Tibial artery (tissue), 4 donors: ENCODE measurements around the gene ABTB2.
"Not testable (repeated sequence)": the region's sequence is repeated elsewhere in the genome, so short reads cannot be mapped to it uniquely, and the experiment has no call there.

Experiments used
- DNase-seq, 2 donors: peaks; one replicate each; pipeline ENCODE4 v3.0.0-alpha.2; 2019
- H3K27ac ChIP-seq, 2 donors: fragments of 200-600 bp; sonication (generic) in 1 of 2; 1 replicate in 1 of 2; 2 replicates in 1 of 2; pipeline ENCODE4 v1.5.1; 2018 to 2019; ENCODE audit warnings: mild to moderate bottlenecking in 1 of 2
- H3K27me3 ChIP-seq, 2 donors: fragments of 200-600 bp; sonication (generic) in 1 of 2; one replicate each; pipeline versions ENCODE4 v1.5.1 to v1.6.0; 2016 to 2019
- H3K36me3 ChIP-seq, 3 donors: fragments of 200-600 bp; sonication (generic) in 2 of 3; one replicate each; pipeline ENCODE4 v1.5.1; 2016 to 2019; ENCODE audit warnings: mild to moderate bottlenecking in 2 of 3
- H3K4me1 ChIP-seq, 4 donors: fragments of 200-600 bp; sonication (generic) in 2 of 4; 1 replicate in 3 of 4; 2 replicates in 1 of 4; pipeline ENCODE4 v1.5.1; 2016 to 2019
- H3K4me3 ChIP-seq, 2 donors: fragments of 200-600 bp; sonication (generic) in 1 of 2; 1 replicate in 1 of 2; 2 replicates in 1 of 2; pipeline ENCODE4 v1.5.1; 2018 to 2019; ENCODE audit warnings: mild to moderate bottlenecking in 2 of 2
- H3K9me3 ChIP-seq, 3 donors: fragments of 200-600 bp; sonication (generic) in 1 of 3; one replicate each; pipeline ENCODE4 v1.5.1; 2016 to 2019
- intact Hi-C: fragments of 100-400 bp; cut with DNase I; formaldehyde crosslinking; loops from one replicate; pipeline ENCODE4 v1.15.0; 2023; ENCODE audit warnings: low total_unique reads
- TF ChIP-seq, protein P1 (sequence below), 2 experiments: fragments of 200-600 bp in 1 of 2; fragments of 450-650 bp in 1 of 2; IDR thresholded peaks; one replicate each; pipeline ENCODE4 v1.5.1; 2017 to 2019; ENCODE audit warnings: antibody characterized with exemption in 2 of 2, mild to moderate bottlenecking in 1 of 2, moderate library complexity in 1 of 2

Gene ABTB2

DNA sequence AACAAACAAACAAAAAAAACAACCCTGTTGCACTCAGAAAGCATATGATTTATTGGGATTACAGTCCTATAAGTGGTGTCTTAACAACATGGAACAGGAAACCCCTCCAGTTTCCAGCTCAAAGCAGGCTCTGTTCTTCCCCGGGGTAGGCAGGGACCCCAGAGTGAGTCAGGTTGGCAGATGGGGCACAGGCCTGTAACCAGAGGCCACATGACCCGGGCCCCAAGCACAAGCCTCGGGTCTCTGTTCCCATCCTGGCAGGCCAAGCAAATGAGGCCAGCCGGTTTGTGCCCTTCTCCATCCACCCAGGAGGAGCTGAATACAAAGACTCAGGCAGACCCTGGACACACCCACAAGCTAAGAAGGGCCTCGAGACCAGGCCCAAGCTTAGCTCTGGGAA lies 176.6 kb downstream of the ABTB2 start:
- Histone ChIP-seq H3K9me3 (no peaks in the 10 kb centered on the region), H3K4me1 (peaks cover 0 to 6% (median 4%) of the 10 kb centered on the region in 4 donors), H3K27me3 (no peaks in the 10 kb centered on the region), H3K36me3 (no peaks in the 10 kb centered on the region), H3K27ac (no peak overlapping the region), H3K4me3 (no peak overlapping the region)
- intact Hi-C loops, result no loop called here
- TF ChIP-seq, protein P1, sequence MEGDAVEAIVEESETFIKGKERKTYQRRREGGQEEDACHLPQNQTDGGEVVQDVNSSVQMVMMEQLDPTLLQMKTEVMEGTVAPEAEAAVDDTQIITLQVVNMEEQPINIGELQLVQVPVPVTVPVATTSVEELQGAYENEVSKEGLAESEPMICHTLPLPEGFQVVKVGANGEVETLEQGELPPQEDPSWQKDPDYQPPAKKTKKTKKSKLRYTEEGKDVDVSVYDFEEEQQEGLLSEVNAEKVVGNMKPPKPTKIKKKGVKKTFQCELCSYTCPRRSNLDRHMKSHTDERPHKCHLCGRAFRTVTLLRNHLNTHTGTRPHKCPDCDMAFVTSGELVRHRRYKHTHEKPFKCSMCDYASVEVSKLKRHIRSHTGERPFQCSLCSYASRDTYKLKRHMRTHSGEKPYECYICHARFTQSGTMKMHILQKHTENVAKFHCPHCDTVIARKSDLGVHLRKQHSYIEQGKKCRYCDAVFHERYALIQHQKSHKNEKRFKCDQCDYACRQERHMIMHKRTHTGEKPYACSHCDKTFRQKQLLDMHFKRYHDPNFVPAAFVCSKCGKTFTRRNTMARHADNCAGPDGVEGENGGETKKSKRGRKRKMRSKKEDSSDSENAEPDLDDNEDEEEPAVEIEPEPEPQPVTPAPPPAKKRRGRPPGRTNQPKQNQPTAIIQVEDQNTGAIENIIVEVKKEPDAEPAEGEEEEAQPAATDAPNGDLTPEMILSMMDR (IDR thresholded peaks at IDR 0.05), result no peak
- no peak for DNase-seq

DNA sequence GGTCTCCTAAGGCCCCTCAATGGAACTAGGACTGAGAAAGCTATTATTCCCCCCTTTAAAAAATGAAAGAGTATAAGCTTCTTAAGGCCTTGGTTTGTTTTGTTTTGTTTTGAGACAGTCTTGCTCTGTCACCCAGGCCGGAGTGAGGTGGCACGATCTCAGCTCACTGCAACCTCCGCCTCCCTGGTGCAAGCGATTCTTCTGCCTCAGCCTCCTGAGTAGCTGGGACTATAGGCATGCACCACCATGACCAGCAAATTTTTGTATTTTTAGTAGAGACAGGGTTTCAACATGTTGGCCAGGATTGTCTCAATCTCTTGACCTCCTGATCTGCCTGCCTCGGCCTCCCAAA lies 177.0 kb downstream of the ABTB2 start:
- H3K36me3 ChIP-seq, H3K27me3 ChIP-seq, H3K27ac ChIP-seq, DNase-seq, H3K4me1 ChIP-seq, H3K9me3 ChIP-seq, H3K4me3 ChIP-seq, intact Hi-C loops: not testable (repeated sequence)

DNA sequence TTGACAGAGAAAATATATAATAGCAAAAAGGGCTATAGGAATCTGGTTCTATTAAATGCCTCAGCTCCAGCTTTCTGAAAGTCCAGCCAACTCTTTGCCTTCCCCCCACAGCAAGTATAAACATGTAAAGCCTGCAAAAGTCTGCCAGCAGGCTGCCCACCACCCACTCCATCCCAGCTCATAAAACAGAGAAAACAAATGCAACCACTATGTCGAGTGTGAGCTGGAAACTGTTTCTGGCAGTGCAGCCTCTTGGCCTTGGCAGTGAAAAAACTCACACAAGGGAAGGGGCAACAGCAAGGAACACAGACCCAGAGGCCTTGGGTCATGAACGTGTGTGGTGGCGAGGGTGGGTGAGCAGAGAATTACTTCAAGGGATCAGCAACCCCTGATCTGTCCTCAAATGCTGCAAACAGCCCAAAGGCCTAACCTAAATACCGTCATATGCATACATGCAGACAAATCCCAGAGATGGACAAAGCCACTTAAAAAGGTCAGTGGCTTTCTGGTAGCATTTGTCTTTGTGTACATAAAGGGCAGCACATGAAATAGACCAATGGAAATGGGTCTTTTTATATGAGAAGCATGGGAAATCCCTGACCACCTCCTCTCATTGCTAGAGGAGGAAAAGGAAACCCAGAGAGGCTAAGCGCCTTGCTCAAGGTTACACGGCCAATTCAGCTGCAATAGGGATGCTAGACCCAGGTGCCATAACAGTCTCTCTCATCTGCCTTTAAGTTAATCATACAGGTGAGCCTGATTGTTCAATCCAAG lies 177.6 kb downstream of the ABTB2 start:
- H3K36me3 ChIP-seq, result no peaks in the 10 kb centered on the region
- peaks cover 0 to under 1% (median 0%) of the 10 kb centered on the region in 4 donors for H3K4me1 ChIP-seq
- no peaks in the 10 kb centered on the region for H3K9me3 ChIP-seq
- H3K27ac ChIP-seq, result no peak overlapping the region
- no peak overlapping the region for H3K4me3 ChIP-seq
- no peaks in the 10 kb centered on the region for H3K27me3 ChIP-seq
- DNase-seq, result no peak
- TF ChIP-seq, protein P1 (IDR thresholded peaks at IDR 0.05), result no peak
- intact Hi-C loops, result no loop called here

DNA sequence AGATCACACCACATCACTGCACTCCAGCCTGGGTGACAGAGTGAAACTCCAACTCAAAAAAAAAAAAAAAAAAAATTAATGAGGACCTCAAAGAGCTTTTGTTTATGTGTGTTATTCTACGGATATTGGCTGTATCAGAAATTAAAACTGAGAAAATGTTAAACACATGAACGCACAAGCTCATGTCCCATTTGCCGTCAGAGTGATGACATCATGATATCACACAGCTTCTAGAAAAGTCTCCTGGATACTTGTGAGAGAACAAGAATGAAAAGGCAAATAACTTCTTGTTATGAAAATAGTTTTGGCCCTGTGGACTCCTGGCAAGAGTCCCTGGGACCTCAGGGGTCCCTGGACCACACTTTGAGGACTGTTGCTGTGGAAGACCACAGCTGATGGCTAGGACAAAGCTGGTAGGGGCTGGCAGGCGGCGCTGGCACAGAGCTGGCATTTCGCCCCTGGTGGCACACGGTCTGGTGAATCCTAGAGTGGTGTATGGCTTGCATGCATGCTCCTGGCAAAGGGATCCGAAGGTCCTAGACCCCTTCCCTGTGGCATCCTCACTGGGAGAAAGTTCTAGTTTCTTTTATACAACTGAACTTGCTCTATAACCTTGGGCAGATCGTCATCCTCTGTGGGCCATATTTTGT lies 178.7 kb downstream of the ABTB2 start:
- Histone ChIP-seq H3K27ac (no peak overlapping the region), H3K27me3 (no peaks in the 10 kb centered on the region), H3K4me1 (peaks cover 0 to 9% (median 7%) of the 10 kb centered on the region in 4 donors), H3K9me3 (no peaks in the 10 kb centered on the region), H3K4me3 (no peak overlapping the region), H3K36me3 (no peaks in the 10 kb centered on the region)
- intact Hi-C loops, result no loop called here
- DNase-seq, result no peak
- TF ChIP-seq, protein P1 (IDR thresholded peaks at IDR 0.05), result no peak

DNA sequence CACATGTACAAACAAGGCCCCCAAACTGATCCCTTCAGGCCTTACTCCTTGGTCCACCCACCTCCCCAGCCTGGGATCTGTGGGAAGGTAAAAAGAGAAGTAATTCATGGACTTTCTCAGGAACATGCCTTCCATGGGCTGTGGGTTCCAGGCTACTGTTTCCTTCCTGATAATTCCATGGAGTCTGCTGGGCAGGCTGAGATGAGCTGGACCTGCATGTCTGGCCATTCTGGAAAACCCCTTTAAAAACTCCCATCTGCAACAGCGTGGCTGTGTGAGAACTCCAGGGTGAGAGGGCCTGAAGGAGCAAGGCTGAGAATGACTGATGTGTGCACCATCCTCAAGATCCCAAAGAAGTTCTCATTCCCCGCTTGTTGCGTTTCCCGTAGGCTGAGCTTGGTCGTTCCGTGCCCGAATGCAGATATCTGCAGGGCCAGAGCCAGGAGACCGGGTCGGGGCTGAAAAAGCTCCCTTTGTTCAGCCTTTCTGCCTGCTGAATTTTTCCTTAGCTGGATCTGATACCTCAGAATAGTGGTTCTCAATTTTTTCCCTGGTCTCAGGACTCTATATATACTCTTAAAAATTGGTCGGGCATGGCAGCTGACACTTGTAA lies 179.5 kb downstream of the ABTB2 start:
- DNase-seq, result no peak
- intact Hi-C loops, result no loop called here
- TF ChIP-seq, protein P1 (IDR thresholded peaks at IDR 0.05), result no peak

DNA sequence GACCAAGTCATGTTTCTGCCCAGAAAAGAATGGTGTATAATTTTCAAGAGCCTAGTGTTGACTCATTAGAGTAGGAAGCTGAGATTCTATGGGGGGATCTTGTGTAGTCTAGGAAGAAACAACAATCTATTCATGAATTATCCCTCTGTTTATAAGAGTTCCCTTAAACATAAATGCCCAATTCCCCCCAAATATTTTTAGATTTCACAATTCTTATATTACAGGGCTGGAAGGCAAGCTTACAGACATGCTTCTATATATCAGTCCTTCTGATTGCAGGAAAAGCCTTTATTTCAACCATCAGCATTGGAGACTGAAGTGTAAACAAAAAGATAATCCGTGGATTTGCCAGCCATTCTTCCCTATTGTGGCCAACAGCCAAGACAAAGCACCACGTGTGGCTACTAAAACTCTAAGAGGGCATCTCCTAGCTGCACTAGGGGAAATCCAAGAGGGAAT lies 181.0 kb downstream of the ABTB2 start:
- Histone ChIP-seq H3K27ac (no peak overlapping the region), H3K4me1 (peaks cover 0 to 13% (median 8%) of the 10 kb centered on the region in 4 donors), H3K9me3 (no peaks in the 10 kb centered on the region), H3K36me3 (no peaks in the 10 kb centered on the region), H3K4me3 (no peak overlapping the region), H3K27me3 (no peaks in the 10 kb centered on the region)
- no peak for DNase-seq
- intact Hi-C loops, result no loop called here
- TF ChIP-seq, protein P1 (IDR thresholded peaks at IDR 0.05), result no peak

More for the DNA sequence above, 179.5 kb downstream of the ABTB2 start:
- Histone ChIP-seq H3K36me3 (no peaks in the 10 kb centered on the region), H3K4me1 (peaks cover 0 to 13% (median 8%) of the 10 kb centered on the region in 4 donors), H3K9me3 (no peaks in the 10 kb centered on the region), H3K27ac (no peak overlapping the region), H3K27me3 (no peaks in the 10 kb centered on the region), H3K4me3 (no peak overlapping the region)
